Measurements from ENCODE around the gene LRRC36. TPM values are rescaled to one million over a fixed set of nuclear protein-coding genes. Genes with fewer than 3 reads are reported as not detected.

The LRRC36 gene
- total and polyA plus RNA-seq, 2 donors (not counting 3 experiments of a cell fraction or from before 2014, with no cell fraction given): 0.30 to 2.0 TPM

DNA sequence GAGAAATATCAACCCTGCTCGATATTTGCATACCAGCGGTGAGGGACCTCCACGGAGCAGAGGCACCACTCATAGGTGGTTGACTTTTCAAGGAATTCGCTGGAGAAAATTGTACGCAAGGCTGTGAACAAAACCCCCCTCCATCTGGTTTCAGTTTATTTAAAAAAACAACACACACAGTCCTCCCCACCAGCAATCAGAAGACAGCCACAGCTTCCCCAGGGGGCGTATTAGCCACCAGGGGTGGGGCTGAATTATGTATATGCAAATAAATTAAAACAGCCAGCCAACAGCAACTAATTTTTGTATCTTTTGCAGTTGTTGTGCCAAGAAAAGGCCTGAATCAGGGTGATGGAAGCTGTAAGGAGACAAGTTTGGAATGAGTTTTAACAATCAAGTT is 98.4 kb downstream of the LRRC36 start:
- Histone ChIP-seq H3K9ac (replicated peaks; ENCODE audit: extremely low read depth, insufficient read depth, low read length) (no peak overlapping the region), H3K27me3 (ENCODE audit: control insufficient read depth in 2 of 2, insufficient read depth in 2 of 2, low read length in 2 of 2) (peaks cover 31 to 43% of the 10 kb centered on the region in 2 experiments), H3K4me2 (ENCODE audit: insufficient read depth, low read length) (no peak overlapping the region), H2AFZ (ENCODE audit: low read depth, low read length) (no peak overlapping the region), H3K9me1 (replicated peaks; ENCODE audit: control insufficient read depth, extremely low read depth, insufficient read depth, low read length) (no peaks in the 10 kb centered on the region), H3K4me3 (replicated peaks in 1 of 3; ENCODE audit: insufficient read depth in 1 of 3, low read depth in 1 of 3, low read length in 3 of 3) (no peak overlapping the region), H3K4me1 (ENCODE audit: control insufficient read depth, extremely low read depth, insufficient read depth, low read length) (no peaks in the 10 kb centered on the region), H3K9me3 (replicated peaks; ENCODE audit: control insufficient read depth, insufficient read depth, low read length) (no peaks in the 10 kb centered on the region), H3K27ac (ENCODE audit: insufficient read depth, low read depth, low read length) (no peak overlapping the region), H3K36me3 (ENCODE audit: control insufficient read depth in 2 of 2, extremely low read depth in 1 of 2, insufficient read depth in 2 of 2, low read length in 2 of 2) (no peaks in the 10 kb centered on the region), H3K79me2 (ENCODE audit: control insufficient read depth, insufficient read depth, low read length) (no peaks in the 10 kb centered on the region), H4K20me1 (replicated peaks; ENCODE audit: control insufficient read depth, extremely low read depth, insufficient read depth, low read length) (no peaks in the 10 kb centered on the region)
- BruUV-seq (replicated peaks): no TSS peak
- dilution Hi-C loops (cut with MboI; ENCODE audit: extremely low pct_ligation_motif_present, low sequenced_read_pairs): no loop called here
- FAIRE-seq: no peak
- ChIA-PET POLR2A (no interaction called here), CTCF (interaction anchor here (0.9 to 9.0 kb wide), 4 partner anchors 19 to 89 kb away, joined by 3 to 201 read pairs (median 4); no protein-coding TSS in a partner anchor)
- DNase-seq (ENCODE audit: low read depth, low spot score): no peak
- no peak for TF ChIP-seq POLR2A (IDR thresholded peaks at IDR 0.05; ENCODE audit: low read depth, low read length)
- intact Hi-C loops (cut with micrococcal nuclease): no loop called here

DNA sequence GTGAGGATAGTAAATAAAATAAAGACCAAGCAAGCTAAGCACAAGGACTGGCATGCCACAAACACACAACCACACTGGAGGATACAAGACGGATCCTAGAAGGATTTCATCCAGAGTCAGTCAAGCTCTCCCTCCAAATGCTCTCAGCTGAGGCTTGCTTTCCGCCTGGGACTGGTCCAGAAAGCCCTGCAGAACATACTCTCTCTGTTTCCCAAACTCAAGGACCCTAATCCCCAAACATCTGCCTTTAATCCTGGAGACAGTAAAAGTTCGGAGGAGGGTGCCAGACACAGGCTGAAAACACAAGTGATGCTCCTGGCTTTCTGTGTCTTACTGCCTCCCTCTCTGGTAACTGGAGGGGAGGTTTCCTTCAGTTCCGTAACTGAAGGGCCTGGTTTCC is 99.0 kb downstream of the LRRC36 start:
- Histone ChIP-seq H3K9ac (replicated peaks; ENCODE audit: extremely low read depth, insufficient read depth, low read length) (no peak overlapping the region), H3K4me1 (ENCODE audit: control insufficient read depth, extremely low read depth, insufficient read depth, low read length) (peaks cover 4% of the 10 kb centered on the region), H3K36me3 (ENCODE audit: control insufficient read depth in 2 of 2, extremely low read depth in 1 of 2, insufficient read depth in 2 of 2, low read length in 2 of 2) (no peaks in the 10 kb centered on the region), H3K4me2 (ENCODE audit: insufficient read depth, low read length) (no peak overlapping the region), H3K4me3 (replicated peaks in 1 of 3; ENCODE audit: insufficient read depth in 1 of 3, low read depth in 1 of 3, low read length in 3 of 3) (no peak overlapping the region), H3K79me2 (ENCODE audit: control insufficient read depth, insufficient read depth, low read length) (no peaks in the 10 kb centered on the region), H3K9me3 (replicated peaks; ENCODE audit: control insufficient read depth, insufficient read depth, low read length) (no peaks in the 10 kb centered on the region), H4K20me1 (replicated peaks; ENCODE audit: control insufficient read depth, extremely low read depth, insufficient read depth, low read length) (no peaks in the 10 kb centered on the region), H2AFZ (ENCODE audit: low read depth, low read length) (no peak overlapping the region), H3K9me1 (replicated peaks; ENCODE audit: control insufficient read depth, extremely low read depth, insufficient read depth, low read length) (no peaks in the 10 kb centered on the region), H3K27me3 (ENCODE audit: control insufficient read depth in 2 of 2, insufficient read depth in 2 of 2, low read length in 2 of 2) (peaks cover 36 to 47% of the 10 kb centered on the region in 2 experiments), H3K27ac (ENCODE audit: insufficient read depth, low read depth, low read length) (no peak overlapping the region)
- FAIRE-seq (no peak), DNase-seq (ENCODE audit: low read depth, low spot score) (no peak)
- intact Hi-C loops (cut with micrococcal nuclease) (no loop called here), dilution Hi-C loops (cut with MboI; ENCODE audit: extremely low pct_ligation_motif_present, low sequenced_read_pairs) (no loop called here)
- TF ChIP-seq MYC (IDR thresholded peaks at IDR 0.05; ENCODE audit: low read depth, low read length): no peak
- peak; percentile 43 for TF ChIP-seq EZH2 (IDR thresholded peaks at IDR 0.05; ENCODE audit: borderline replicate concordance, low read depth, low read length, severe bottlenecking)
- no peak for TF ChIP-seq JUN (IDR thresholded peaks at IDR 0.05; ENCODE audit: borderline replicate concordance, insufficient read depth, insufficient read length, low read depth)
- no peak for TF ChIP-seq POLR2A (IDR thresholded peaks at IDR 0.05; ENCODE audit: low read depth, low read length)
- TF ChIP-seq, protein P1, sequence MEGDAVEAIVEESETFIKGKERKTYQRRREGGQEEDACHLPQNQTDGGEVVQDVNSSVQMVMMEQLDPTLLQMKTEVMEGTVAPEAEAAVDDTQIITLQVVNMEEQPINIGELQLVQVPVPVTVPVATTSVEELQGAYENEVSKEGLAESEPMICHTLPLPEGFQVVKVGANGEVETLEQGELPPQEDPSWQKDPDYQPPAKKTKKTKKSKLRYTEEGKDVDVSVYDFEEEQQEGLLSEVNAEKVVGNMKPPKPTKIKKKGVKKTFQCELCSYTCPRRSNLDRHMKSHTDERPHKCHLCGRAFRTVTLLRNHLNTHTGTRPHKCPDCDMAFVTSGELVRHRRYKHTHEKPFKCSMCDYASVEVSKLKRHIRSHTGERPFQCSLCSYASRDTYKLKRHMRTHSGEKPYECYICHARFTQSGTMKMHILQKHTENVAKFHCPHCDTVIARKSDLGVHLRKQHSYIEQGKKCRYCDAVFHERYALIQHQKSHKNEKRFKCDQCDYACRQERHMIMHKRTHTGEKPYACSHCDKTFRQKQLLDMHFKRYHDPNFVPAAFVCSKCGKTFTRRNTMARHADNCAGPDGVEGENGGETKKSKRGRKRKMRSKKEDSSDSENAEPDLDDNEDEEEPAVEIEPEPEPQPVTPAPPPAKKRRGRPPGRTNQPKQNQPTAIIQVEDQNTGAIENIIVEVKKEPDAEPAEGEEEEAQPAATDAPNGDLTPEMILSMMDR (IDR thresholded peaks at IDR 0.05; ENCODE audit: extremely low read depth in 1 of 2, insufficient read depth in 1 of 2, low read depth in 1 of 2, low read length in 2 of 2): no peak
- BruUV-seq (replicated peaks): no TSS peak
- ChIA-PET CTCF (interaction anchor here (0.9 to 9.0 kb wide), 4 partner anchors 19 to 38 kb away, joined by 3 to 201 read pairs (median 4); no protein-coding TSS in a partner anchor), POLR2A (no interaction called here)
